Panc1 (cell line): ENCODE results near the gene SYT9. TPM values are rescaled to one million over a fixed set of nuclear protein-coding genes. Genes with fewer than 3 reads are reported as not detected.

Experiments
- ATAC-seq: fragments of 200-7000 bp; cut with Tn5 transposase; 2 replicates; pipeline ENCODE4 v1.9.1; 2020; ENCODE audit warnings: mild to moderate bottlenecking, moderate library complexity
- BruUV-seq: library from RNA; stranded (reverse); fragments of 400-500 nt; replicated peaks from 2 replicates; lab custom pipeline; 2021; lab: Mats Ljungman, UMichigan
- CTCF ChIA-PET: fragments of 300-600 bp; sonication (Branson Sonifier 250); formaldehyde crosslinking; loops from one replicate; lab custom pipeline; 2022; ENCODE audit warnings: antibody characterized with exemption; lab: Charles Lee
- POLR2A ChIA-PET: fragments of 300-600 bp; sonication (Branson Sonifier 250); formaldehyde crosslinking; loops from one replicate; lab custom pipeline; 2022; ENCODE audit warnings: antibody characterized with exemption; lab: Charles Lee
- DNase-seq: peaks from one replicate; pipeline ENCODE4 v3.0.0-alpha.2; 2010; ENCODE audit warnings: low read depth, low spot score
- H3K27ac ChIP-seq: 2 replicates; pipeline ENCODE4 v1.5.1; 2011; ENCODE audit warnings: mild to moderate bottlenecking, low read length, inconsistent platforms
- H3K27me3 ChIP-seq: fragments of 200-500 bp; sonication (Bioruptor generic); 2 replicates; pipeline ENCODE4 v1.6.0; 2014; ENCODE audit warnings: low read length, inconsistent platforms; ENCODE audit not compliant: control insufficient read depth, insufficient read depth
- H3K36me3 ChIP-seq: fragments of 200-500 bp; sonication (Bioruptor generic); 2 replicates; pipeline ENCODE4 v1.5.1; 2014; ENCODE audit warnings: inconsistent platforms, mild to moderate bottlenecking, low read length, moderate library complexity; ENCODE audit not compliant: control insufficient read depth, insufficient read depth
- H3K4me1 ChIP-seq: 2 replicates; pipeline ENCODE4 v1.5.1; 2011; ENCODE audit warnings: inconsistent platforms, mild to moderate bottlenecking, low read length, moderate library complexity; ENCODE audit not compliant: control insufficient read depth, insufficient read depth
- H3K4me3 ChIP-seq, 2 experiments: 2 replicates each; pipeline ENCODE4 v1.5.1; 2011 to 2012; ENCODE audit warnings: low read depth in 2 of 2, low read length in 2 of 2, mild to moderate bottlenecking in 2 of 2, inconsistent platforms in 1 of 2, moderate library complexity in 1 of 2
- H3K9me3 ChIP-seq: fragments of 200-500 bp; sonication (Bioruptor generic); 2 replicates; pipeline ENCODE4 v1.5.1; 2014; ENCODE audit warnings: low read depth, mild to moderate bottlenecking, inconsistent platforms, low read length, moderate library complexity; ENCODE audit not compliant: control insufficient read depth, insufficient read depth
- POLR2AphosphoS5 ChIP-seq: IDR thresholded peaks from 2 replicates; pipeline ENCODE4 v1.6.1; 2012; ENCODE audit warnings: mild to moderate bottlenecking, low read depth, low read length, moderate library complexity
- SIN3A ChIP-seq: IDR thresholded peaks from 2 replicates; pipeline ENCODE4 v1.6.1; 2012; ENCODE audit warnings: low read depth, mild to moderate bottlenecking, low read length, moderate library complexity, borderline replicate concordance; ENCODE audit not compliant: insufficient read depth
- TCF7L2 ChIP-seq: IDR thresholded peaks from 2 replicates; pipeline ENCODE4 v1.6.1; 2011; ENCODE audit warnings: mild to moderate bottlenecking, low read depth, low read length, inconsistent platforms
- in situ Hi-C: cut with HindIII; loops from 2 replicates; pipeline ENCODE4 v1.10.0; 2016; ENCODE audit warnings: low sequenced_read_pairs, low pct_unique_long_range_greater_than_20kb
- intact Hi-C: fragments of 100-400 bp; cut with micrococcal nuclease; formaldehyde crosslinking; loops from one replicate; pipeline ENCODE4 v1.10.0; 2022; ENCODE audit not compliant: unreplicated experiment
- total RNA-seq: library from RNA; stranded (reverse); gene quantifications from one replicate; pipeline ENCODE4 v1.2.1, GENCODE V29; 2021; ENCODE audit not compliant: unreplicated experiment
- TF ChIP-seq, protein P1 (sequence below): fragments of 450-650 bp; IDR thresholded peaks from 2 replicates; pipeline ENCODE4 v1.5.1; 2017; ENCODE audit warnings: mild to moderate bottlenecking
- TF ChIP-seq, protein P2 (sequence below), 2 experiments: IDR thresholded peaks; 2 replicates each; pipeline ENCODE4 v1.6.1; 2011 to 2012; ENCODE audit warnings: low read depth in 2 of 2, control low read depth in 1 of 2, low read length in 1 of 2, mild to moderate bottlenecking in 1 of 2, moderate library complexity in 1 of 2; ENCODE audit not compliant: insufficient read depth in 1 of 2

Gene SYT9
- total RNA-seq, 1 experiment from 2014 or later: 3.7 TPM

DNA sequence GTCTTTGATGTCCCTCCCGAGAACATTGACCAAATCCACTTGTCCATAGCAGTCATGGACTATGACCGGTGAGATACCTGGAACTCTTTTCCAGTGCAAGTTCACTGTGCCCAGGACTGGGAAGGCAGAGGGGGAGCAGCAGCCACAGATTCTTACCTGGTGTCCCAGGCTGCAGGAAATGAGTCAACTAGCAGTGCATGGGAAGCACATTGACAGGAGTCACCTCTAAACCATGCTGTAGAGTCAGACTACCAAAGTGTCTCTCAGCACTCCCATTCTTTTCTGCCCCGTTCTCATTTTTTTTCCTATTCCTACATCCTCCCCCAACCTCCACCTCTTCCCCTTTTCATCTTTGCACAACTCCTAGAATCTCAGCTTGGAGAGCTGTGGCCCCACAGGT is 166.4 kb downstream of the SYT9 start:
- no peaks in the 10 kb centered on the region for H3K27me3 ChIP-seq
- intact Hi-C loops (no loop called here), in situ Hi-C loops (no loop called here)
- no peak overlapping the region for H3K4me3 ChIP-seq
- no peak overlapping the region for H3K27ac ChIP-seq
- no peaks in the 10 kb centered on the region for H3K9me3 ChIP-seq
- ChIA-PET CTCF (no interaction called here), POLR2A (no interaction called here)
- DNase-seq: peak; percentile 24
- BruUV-seq: no TSS peak
- peaks cover 11% of the 10 kb centered on the region for H3K4me1 ChIP-seq
- no peak for ATAC-seq
- TF ChIP-seq, protein P1, sequence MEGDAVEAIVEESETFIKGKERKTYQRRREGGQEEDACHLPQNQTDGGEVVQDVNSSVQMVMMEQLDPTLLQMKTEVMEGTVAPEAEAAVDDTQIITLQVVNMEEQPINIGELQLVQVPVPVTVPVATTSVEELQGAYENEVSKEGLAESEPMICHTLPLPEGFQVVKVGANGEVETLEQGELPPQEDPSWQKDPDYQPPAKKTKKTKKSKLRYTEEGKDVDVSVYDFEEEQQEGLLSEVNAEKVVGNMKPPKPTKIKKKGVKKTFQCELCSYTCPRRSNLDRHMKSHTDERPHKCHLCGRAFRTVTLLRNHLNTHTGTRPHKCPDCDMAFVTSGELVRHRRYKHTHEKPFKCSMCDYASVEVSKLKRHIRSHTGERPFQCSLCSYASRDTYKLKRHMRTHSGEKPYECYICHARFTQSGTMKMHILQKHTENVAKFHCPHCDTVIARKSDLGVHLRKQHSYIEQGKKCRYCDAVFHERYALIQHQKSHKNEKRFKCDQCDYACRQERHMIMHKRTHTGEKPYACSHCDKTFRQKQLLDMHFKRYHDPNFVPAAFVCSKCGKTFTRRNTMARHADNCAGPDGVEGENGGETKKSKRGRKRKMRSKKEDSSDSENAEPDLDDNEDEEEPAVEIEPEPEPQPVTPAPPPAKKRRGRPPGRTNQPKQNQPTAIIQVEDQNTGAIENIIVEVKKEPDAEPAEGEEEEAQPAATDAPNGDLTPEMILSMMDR: no peak
- TF ChIP-seq, protein P2, sequence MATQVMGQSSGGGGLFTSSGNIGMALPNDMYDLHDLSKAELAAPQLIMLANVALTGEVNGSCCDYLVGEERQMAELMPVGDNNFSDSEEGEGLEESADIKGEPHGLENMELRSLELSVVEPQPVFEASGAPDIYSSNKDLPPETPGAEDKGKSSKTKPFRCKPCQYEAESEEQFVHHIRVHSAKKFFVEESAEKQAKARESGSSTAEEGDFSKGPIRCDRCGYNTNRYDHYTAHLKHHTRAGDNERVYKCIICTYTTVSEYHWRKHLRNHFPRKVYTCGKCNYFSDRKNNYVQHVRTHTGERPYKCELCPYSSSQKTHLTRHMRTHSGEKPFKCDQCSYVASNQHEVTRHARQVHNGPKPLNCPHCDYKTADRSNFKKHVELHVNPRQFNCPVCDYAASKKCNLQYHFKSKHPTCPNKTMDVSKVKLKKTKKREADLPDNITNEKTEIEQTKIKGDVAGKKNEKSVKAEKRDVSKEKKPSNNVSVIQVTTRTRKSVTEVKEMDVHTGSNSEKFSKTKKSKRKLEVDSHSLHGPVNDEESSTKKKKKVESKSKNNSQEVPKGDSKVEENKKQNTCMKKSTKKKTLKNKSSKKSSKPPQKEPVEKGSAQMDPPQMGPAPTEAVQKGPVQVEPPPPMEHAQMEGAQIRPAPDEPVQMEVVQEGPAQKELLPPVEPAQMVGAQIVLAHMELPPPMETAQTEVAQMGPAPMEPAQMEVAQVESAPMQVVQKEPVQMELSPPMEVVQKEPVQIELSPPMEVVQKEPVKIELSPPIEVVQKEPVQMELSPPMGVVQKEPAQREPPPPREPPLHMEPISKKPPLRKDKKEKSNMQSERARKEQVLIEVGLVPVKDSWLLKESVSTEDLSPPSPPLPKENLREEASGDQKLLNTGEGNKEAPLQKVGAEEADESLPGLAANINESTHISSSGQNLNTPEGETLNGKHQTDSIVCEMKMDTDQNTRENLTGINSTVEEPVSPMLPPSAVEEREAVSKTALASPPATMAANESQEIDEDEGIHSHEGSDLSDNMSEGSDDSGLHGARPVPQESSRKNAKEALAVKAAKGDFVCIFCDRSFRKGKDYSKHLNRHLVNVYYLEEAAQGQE (IDR thresholded peaks at IDR 0.05; ENCODE audit: insufficient read depth in 1 of 2, low read depth in 2 of 2, low read length in 1 of 2): no peak
- no peak for TF ChIP-seq TCF7L2
- TF ChIP-seq SIN3A: no peak
- no peaks in the 10 kb centered on the region for H3K36me3 ChIP-seq

DNA sequence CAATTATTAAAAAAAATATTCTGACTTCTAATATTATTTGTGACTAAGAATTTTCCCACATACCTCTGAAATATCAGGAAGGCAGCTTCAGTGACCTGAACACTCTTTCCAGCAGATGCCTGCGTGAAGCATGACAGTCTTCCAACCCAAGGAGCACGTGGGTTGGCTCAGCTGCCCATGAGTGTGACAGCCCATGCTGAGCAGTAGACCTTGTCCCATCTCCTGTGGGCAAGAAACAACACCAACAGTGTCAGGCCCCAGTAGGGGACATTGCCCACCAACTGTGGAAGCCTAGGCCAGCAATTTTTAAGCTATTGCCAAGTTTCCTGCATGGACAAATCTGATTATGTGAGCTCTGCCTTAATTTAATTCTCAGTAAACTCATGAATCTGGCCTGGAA is 167.2 kb downstream of the SYT9 start:
- Histone ChIP-seq H3K27ac (no peak overlapping the region), H3K9me3 (no peaks in the 10 kb centered on the region), H3K27me3 (no peaks in the 10 kb centered on the region), H3K36me3 (no peaks in the 10 kb centered on the region), H3K4me3 (no peak overlapping the region), H3K4me1 (peaks cover 11% of the 10 kb centered on the region)
- ChIA-PET CTCF (no interaction called here), POLR2A (no interaction called here)
- no TSS peak for BruUV-seq
- DNase-seq: no peak
- no peak for TF ChIP-seq POLR2AphosphoS5
- TF ChIP-seq, protein P1: no peak
- no peak for TF ChIP-seq TCF7L2
- TF ChIP-seq, protein P2 (IDR thresholded peaks at IDR 0.05; ENCODE audit: insufficient read depth in 1 of 2, low read depth in 2 of 2, low read length in 1 of 2): no peak
- no peak for TF ChIP-seq SIN3A
- ATAC-seq: no peak
- in situ Hi-C loops (no loop called here), intact Hi-C loops (no loop called here)
